ENCODE data around the gene GRM8. TPM values are rescaled to one million over a fixed set of nuclear protein-coding genes. Genes with fewer than 3 reads are reported as not detected.

The GRM8 gene
- polyA plus RNA-seq, 2 of the 4 experiments (the other 2 are of a cell fraction) = 0.06 TPM; not detected in 1

DNA sequence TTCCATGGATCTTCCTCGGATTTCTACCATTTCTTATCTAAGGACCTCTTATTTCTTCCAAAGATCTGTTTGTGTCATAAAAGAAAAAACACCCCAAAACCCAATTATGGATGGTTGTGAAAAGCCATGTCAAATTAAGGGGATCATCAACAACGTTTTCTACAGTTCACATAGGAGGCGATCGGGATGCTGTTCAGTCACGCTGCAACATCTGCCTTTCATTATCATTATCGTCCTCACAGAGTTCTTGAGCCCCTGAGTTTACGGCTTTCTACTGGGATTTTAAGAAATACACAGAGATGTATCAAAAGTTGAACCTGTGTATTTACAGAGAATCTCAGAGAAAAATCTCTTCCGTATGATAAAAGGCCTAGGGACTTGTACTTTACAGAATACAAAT is 101.4 kb downstream of the GRM8 start (continued):
- no peak for TF ChIP-seq FOXS1 (CRISPR knock-in tag; IDR thresholded peaks at IDR 0.05)
- TF ChIP-seq ZSCAN20 (CRISPR knock-in tag; IDR thresholded peaks at IDR 0.05) = no peak
- TF ChIP-seq RFX5 (IDR thresholded peaks at IDR 0.05) = no peak

- no peak overlapping the region for H3K27ac ChIP-seq
- POLR2A ChIA-PET = no interaction called here
- H3K4me2 ChIP-seq = no peak overlapping the region
- H3K4me1 ChIP-seq = no peaks in the 10 kb centered on the region
- ATAC-seq (no peak), FAIRE-seq (no peak), DNase-seq (ENCODE audit: low read depth in 1 of 2, low spot score in 1 of 2) (no peak)
- CTCF ChIA-PET = no interaction called here
- TF ChIP-seq RAD21 (conservative IDR thresholded peaks at IDR 0.05 in 1 of 2, IDR thresholded peaks at IDR 0.05 in 1 of 2) = 0 out of 5 replicates have a peak, but pooled peaks of 1 of the 2 experiments have one; percentile 7
- TF ChIP-seq TFCP2L1 (CRISPR knock-in tag; IDR thresholded peaks at IDR 0.05) = no peak
- WGBS (ENCODE audit: missing lambda C conversion rate) = 0% methylated on average over 2 of the region's 2 CpGs
- no peak overlapping the region for H3K4me3 ChIP-seq
- no peaks in the 10 kb centered on the region for H3K9me3 ChIP-seq
These were observed 102.2 kb downstream of the GRM8 start for GRCh38 chr7:127150543-127150942.

DNA sequence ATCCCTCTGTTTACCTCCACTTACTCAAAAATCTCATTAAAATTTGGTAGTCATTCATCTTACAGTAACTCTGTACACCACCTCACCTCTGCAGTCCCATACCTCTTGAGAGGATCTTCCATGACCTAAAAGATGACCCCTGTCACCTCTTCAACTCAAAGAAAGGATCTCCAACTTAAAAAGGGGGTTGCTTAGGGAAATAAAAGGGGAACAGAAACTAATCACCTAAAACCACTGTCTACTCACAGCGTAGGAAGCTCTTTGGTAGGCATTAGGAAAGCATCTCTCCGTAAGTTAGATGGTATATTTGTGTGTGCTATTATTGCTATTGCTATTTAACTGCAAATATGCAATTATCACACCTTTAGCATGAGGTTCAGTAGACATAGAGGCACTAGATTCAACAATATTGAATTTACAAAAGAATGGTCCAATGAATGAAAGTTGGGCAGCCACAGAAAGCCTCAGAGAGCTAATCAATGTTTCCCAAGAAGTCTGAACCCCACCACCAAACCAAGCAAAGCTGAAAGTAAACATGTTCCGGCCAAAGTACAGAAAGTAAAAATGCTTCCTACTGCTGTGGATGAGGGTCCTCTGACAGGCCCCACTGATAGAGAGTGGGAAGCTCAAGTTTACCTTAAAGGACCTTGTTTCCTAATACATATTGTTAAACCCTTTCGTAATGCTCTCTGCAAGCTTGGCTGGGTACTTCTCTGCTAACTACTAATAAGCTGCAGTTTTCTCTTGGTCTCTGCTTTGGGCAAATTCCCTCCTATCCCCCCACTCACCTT is 105.8 kb downstream of the GRM8 start:
- 2% methylated on average over 4 of the region's 4 CpGs for WGBS (ENCODE audit: missing lambda C conversion rate)
- CTCF ChIA-PET = interaction anchor here (0.6 kb wide), 1 partner anchor 11 kb away, joined by 3 read pairs; no protein-coding TSS in a partner anchor
- ATAC-seq = no peak

GRCh38 chr7:127137146-127137545 is 115.6 kb downstream of the GRM8 start:
- TF ChIP-seq, protein P1, sequence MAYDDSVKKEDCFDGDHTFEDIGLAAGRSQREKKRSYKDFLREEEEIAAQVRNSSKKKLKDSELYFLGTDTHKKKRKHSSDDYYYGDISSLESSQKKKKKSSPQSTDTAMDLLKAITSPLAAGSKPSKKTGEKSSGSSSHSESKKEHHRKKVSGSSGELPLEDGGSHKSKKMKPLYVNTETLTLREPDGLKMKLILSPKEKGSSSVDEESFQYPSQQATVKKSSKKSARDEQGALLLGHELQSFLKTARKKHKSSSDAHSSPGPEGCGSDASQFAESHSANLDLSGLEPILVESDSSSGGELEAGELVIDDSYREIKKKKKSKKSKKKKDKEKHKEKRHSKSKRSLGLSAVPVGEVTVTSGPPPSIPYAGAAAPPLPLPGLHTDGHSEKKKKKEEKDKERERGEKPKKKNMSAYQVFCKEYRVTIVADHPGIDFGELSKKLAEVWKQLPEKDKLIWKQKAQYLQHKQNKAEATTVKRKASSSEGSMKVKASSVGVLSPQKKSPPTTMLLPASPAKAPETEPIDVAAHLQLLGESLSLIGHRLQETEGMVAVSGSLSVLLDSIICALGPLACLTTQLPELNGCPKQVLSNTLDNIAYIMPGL (CRISPR knock-in tag; IDR thresholded peaks at IDR 0.05; ENCODE audit: borderline replicate concordance) = no peak
- no peak for TF ChIP-seq TP53 (CRISPR knock-in tag; IDR thresholded peaks at IDR 0.05)
- TF ChIP-seq HEYL (CRISPR knock-in tag; IDR thresholded peaks at IDR 0.05) = no peak
- TF ChIP-seq ZC3H11A (IDR thresholded peaks at IDR 0.05) = no peak
- TF ChIP-seq, protein P2, sequence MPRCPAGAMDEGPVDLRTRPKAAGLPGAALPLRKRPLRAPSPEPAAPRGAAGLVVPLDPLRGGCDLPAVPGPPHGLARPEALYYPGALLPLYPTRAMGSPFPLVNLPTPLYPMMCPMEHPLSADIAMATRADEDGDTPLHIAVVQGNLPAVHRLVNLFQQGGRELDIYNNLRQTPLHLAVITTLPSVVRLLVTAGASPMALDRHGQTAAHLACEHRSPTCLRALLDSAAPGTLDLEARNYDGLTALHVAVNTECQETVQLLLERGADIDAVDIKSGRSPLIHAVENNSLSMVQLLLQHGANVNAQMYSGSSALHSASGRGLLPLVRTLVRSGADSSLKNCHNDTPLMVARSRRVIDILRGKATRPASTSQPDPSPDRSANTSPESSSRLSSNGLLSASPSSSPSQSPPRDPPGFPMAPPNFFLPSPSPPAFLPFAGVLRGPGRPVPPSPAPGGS (IDR thresholded peaks at IDR 0.05) = no peak
- no peak for TF ChIP-seq RCOR1 (IDR thresholded peaks at IDR 0.05; ENCODE audit: low read depth, low read length)
- no peak for TF ChIP-seq RAD21 (conservative IDR thresholded peaks at IDR 0.05 in 1 of 2, IDR thresholded peaks at IDR 0.05 in 1 of 2)
- no peak for TF ChIP-seq KDM1A (IDR thresholded peaks at IDR 0.05; ENCODE audit: low read depth)
- TF ChIP-seq MAZ (IDR thresholded peaks at IDR 0.05; ENCODE audit: borderline replicate concordance, low read depth, low read length) = no peak
- no peak for TF ChIP-seq RNF2 (IDR thresholded peaks at IDR 0.05; ENCODE audit: borderline replicate concordance, low read depth)
- no peak for TF ChIP-seq GATA3 (IDR thresholded peaks at IDR 0.05; ENCODE audit: borderline replicate concordance)
- TF ChIP-seq NFE2L2 (conservative IDR thresholded peaks at IDR 0.05; ENCODE audit: low read length) = no peak
- ChIA-PET POLR2A (no interaction called here), CTCF (no interaction called here)
- FAIRE-seq = no peak
- Histone ChIP-seq H3K4me2 (no peak overlapping the region), H3K4me3 (no peak overlapping the region), H3K27ac (no peak overlapping the region), H3K4me1 (no peaks in the 10 kb centered on the region), H3K9me3 (no peaks in the 10 kb centered on the region)
- no peak for DNase-seq (ENCODE audit: low read depth in 1 of 2, low spot score in 1 of 2)
- no peak for ATAC-seq

More for the DNA sequence above, 105.8 kb downstream of the GRM8 start:
- H3K27ac ChIP-seq = no peak overlapping the region
- POLR2A ChIA-PET = no interaction called here
- TF ChIP-seq, protein P1 (CRISPR knock-in tag; IDR thresholded peaks at IDR 0.05; ENCODE audit: borderline replicate concordance) = no peak
- H3K4me1 ChIP-seq = no peaks in the 10 kb centered on the region
- no peak overlapping the region for H3K4me2 ChIP-seq
- FAIRE-seq (no peak), DNase-seq (ENCODE audit: low read depth in 1 of 2, low spot score in 1 of 2) (no peak)
- no peaks in the 10 kb centered on the region for H3K9me3 ChIP-seq
- H3K4me3 ChIP-seq = no peak overlapping the region
